Hypothalamus (tissue), 51 donors: ENCODE data around the gene LCN1.
A peak's percentile ranks its signal among the peaks of the same experiment; 100 is the strongest.

Experiments
- DNase-seq, 51 donors: peaks; one replicate each; lab custom pipeline; 2025; lab: John Stamatoyannopoulos, UW

LCN1 gene

DNA sequence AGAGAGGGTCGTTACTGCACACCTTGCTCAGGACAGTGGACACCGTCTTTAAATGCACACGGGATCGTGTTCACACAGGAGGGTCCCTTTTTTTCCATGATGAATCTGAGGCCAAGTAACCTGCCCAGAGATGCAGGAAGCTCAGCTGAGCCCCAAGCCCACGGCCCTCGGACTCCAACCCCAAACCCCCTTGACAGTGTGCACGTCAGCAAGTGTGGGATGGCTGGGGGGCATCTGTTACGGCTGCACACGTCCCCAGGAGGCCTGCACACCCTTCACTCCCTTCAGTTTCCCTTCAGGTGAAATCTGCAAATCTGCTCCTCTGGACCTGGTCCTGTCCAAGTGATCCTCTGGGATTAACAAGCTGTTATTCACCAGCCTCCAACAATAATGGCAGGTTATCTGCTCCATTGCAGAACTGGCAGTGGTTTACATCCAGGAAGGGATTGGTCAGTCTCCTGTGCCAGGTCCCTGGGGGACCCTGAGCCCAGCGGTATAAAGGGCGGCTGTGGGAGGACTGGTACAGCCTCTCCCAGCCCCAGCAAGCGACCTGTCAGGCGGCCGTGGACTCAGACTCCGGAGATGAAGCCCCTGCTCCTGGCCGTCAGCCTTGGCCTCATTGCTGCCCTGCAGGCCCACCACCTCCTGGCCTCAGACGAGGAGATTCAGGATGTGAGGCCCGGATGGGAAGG, at the start of gene LCN1:
TSS of gene LCN1 (plus strand) at position 525 of the 692 bp plus-strand sequence. CDS start at position 583, 58 bp downstream.
- DNase-seq: no peak

DNA sequence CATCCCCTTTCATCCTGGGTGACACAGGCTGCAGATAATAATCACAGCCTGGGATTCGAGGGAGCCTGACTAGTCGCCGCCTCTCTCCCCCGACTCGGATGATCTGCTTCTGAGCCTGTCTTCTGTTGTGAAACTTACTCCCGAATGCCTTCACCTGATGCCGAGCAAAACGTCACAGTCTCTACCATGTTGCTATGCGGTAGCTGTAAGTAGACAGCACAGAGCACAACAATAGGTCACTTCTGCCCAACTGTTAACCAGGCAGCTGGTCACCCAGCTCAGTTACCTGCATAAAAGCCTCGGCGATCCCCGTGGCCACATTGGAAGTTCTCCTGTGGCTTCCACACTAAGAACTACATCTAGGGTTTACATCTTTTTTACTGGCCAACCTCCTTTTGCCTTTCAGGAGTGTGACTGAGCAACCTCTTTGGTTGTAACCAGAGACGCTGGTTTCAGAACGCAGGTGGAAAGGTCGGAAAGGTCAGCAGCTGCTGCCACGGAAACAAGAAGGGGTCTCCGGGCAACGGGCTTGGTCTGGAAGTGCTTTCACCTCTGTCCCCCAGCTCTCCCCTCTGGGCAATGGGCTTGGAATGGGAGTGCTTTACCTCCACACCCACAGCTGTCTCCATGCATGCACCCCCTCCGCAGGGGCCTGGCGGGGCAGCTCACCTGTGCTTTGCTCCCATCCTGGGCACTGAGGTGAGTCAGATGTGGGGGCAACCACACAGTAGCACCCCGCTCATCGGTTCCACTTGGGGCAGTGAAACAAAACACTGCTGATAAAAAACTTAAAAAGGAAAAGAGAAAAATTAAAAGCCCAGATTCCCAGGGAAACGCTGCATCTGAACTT, 49.2 kb upstream of the LCN1 start:
- DNase-seq: no peak

DNA sequence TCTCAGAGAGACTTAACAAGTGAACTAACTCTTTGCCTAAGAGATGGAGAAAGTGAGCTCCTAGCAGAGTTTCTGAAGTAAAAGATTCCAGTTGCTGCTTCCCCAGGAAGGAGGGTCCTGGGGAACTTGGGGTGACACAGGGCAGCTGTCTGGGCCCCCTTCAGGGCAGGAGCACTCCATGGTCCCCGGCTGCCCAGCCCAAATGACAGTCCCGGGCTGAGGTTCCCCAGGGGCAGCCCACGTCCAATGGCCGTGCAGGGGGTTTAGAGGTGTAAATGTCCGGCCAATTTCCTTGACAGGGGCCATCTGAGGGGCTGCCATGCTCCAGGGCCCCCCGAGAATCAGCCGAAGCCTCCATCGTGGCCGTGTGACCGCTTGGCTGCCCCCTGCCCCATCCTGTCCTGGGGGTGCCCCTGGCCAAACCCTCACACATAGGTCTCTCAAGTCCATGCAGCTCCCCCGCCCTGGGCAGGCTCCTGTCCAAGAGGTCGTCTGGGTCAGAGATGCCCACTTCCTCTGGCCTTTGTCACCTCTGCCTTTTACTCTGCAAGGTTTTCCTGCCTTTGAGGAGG, 47.2 kb upstream of the LCN1 start:
- DNase-seq: no peak

DNA sequence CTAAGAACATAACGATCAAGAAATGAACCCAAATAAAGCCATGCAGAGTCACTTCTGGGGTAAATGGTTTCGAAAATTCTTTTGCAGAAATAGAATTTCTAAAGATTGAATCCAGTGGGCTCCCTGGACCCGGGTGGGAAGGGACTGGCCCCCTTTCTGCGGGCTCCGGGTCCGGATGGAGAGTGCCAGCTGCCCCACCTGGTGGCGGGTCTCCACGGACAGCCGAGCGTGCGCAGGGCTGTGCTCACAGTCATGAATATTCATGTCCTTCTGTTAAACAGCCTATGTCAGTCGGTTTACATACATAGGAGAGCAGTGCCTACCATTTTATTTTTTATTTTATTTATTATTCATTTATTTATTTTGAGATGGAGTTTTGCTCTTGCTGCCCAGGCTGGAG, 46.3 kb upstream of the LCN1 start:
- DNase-seq: peak in 16 of 51 donors; percentile 5 to 50 (median 26)

DNA sequence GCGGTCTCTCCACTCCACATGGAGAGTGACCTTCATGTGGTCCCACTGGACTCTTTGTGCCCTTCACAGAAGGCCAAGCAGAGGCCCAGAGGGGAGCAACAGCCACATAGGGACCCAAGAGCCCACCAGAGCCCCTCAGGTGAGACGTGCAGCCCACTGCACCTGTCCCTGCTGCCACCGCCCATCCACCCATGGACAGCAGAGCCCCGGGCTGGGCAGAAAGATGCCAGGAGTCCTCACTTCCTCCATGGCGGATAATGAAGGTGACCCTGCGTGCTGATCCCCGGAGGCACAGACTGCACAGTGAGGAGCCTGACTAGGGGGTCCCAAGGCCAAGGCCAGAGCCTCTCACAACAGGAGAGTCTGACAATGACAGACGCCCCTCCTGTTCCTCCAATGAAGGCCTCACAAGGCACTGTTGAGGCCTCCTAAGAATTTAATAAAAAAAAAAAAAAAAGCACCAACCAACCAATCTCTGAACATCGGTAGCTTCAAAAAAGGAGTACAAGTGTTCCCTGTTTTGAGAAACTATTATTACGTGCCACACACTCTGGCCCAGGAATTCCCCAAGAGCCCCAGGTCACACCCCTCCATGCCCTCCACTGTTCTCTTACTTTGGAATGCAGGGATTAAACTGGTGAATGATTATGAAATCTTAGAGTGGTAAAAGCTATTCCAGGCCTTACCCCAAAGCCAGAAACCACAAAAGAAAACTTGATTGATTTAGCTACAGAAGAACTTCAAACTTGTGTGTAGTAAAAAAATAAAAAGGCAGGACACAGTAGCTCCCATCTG, 44.5 kb upstream of the LCN1 start:
- no peak for DNase-seq

DNA sequence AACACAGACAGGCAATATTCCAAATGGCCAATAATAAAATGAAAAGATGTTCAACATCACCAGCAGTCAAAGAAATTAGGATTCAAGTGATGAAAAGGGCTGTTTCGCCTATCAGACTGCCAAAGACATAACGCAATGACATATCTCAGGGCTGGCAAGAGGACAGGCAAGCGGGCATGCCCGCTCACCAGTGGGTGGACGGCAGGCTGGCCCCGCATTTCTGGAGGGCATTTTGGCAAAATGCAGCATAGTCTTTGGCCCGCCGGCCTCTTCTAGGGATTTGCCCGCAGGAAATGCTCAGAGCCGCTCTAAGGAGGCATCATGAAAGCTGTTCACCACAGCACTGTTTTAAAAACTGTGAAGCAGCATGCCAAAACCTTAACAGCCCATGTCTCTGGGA, 43.0 kb upstream of the LCN1 start:
- DNase-seq: peak in 2 of 51 donors; percentile 4

DNA sequence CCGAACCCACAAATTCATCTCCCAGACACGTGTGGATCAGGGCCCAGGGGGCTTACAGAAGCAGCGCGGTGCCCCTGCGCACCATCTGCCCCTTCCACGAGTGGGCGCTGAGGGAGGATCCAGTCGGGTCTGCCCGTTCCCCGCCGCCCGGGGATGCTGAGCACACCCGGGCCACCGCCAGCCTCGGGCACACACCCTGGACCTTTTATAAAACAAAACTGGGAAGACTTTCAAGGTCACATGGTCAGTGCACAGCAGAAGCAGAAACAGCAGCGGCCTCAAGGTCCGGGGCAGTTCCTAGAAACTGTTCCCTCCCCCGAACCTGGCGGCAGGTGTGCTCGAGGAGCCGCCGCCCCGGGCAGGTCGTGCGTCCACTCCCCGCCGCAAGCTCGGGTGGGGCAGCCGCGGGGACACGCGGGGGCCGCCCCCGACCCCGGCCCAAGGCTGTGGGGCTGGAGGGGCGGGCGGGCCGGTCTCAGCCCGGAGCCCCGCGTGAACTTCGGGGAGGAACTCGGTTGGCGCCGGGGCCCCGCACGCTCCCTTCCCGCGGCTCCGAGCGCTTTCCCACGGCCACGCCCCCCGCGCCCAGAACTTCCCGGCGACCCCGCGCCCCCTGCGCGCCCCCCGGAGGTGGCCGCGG, 42.3 kb upstream of the LCN1 start:
- peak in 27 of 51 donors; percentile 4 to 56 (median 34) for DNase-seq

DNA sequence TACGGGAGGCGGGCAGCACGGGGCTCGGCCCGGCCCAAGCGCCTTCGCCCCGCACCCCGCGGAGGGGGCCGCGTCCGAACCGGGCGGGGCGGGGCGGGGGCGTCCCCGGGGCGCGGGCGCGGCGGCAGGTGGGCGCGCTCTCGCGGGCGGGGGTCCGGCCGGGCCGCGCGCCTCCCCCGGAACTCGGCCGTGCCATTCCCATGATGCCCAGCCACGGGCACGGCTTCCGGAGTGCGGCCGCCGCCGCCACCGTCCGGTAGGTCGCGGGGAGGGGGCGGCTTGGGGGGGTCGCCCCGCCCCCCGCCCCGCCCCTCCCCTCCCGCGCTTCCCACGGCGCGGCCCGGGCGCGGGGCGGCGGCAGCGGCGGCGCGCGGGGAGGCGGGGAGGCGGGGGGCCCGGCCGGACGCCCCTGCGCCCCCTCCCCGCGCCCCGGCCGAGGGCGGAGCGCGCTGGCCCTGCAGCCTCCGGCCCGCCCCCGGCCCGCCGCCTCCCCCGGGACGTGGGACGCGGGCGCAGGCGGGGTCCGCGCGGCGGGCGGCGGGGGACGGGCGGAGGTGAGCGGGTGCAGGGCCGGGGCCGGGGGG, 41.7 kb upstream of the LCN1 start, which contains the start of gene PPP1R26:
TSS of gene PPP1R26 (plus strand) at position 314 of the 584 bp plus-strand sequence. CDS start 4,729 bp downstream, outside the sequence.
- peak in 17 of 51 donors; percentile 10 to 56 (median 24) for DNase-seq

DNA sequence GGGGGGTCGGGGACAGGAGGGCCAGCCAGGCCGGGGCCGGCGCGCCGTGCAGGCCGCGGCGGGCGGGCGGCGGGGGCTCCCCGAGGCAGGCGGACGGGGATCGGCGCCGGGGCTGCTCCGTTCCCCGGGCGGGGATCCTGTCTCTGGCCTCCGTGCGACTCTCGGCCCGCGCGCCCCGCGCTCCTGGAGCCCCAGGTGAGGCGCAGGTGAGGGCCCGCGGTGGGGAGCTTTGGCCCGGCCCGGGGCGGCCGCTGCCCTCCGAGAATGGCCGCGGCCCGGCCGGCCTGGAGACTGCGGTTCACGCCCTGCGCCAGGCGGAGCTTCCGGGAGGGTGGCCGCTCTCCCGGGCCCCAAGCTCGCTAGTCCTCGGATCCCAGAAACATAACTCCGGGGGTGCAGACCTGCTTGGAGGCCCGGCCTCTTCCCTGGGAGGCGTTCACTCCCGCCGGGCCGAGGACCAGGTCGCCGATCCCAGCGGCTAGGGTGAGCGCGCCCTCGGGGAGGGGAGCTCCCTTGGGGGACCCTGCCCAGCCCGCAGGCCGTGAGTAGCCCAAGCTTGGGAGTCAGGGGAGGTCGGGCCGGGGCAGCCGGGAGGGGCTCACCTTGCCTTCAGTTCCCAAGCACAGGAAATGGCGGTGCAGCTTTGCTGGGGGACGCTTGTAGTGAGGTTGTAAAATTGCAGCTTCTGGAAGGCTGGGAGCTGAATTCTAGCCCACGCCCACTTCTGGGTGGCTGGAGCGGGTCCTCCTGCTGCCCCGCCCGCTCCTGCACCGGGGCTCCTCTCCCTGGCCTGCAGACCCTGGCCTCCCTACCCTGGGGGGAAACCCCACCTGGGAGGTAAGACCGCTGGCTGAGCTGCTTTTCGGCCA, 40.9 kb upstream of the LCN1 start:
- DNase-seq: peak in 10 of 51 donors; percentile 8 to 33 (median 22)

DNA sequence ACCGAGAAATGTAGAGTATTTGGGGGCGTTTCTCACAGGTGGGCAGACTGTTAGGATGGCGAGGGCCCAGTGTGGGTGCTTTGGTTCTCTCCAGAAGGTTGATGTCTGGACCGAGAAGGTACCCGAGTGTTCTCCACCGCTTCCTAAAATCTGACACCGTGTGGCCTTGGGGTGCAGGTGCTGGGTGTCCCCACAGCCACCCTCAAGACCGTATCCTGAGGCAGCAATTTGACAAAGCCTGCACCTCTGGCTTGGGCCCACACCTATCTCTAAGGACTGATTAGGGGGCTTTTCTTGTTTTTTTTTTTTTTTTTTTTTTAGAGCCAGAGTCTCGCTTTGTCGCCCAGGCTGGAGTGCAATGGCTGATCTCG, 40.3 kb upstream of the LCN1 start:
- DNase-seq: no peak

DNA sequence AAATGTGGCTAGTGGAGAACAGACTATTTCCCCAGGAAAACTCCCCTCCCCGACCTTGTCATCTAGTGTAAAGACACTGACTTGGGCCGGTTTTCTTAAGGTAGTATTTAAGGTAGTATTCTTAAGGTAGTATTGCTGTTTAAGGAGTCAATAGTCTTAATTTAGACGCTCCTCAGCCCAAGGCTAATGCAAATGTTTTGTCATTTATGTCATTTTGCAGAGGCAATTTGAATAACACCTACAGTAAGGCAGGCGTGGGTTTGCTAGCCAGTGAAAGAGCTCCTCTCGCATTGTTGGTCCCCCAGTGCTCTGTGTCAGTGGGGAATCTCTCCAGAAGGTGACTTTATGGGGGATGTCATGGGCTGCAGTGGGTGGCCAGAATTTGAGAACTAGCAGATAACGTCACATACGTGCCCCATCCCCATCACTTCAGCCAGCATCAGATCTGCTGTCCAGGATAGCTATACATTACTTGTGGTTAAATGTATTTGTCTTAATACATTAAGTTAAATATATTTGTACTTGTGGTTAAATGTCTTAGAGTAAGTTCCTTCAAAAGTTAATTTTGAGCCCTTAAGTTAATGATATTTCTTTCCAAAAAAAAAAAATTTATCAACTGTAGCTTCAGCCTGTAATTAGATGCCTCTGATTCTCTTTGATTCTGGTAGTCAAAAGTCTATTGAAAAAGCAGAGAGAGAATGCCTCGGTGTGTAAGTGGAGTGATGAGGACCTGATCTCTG, 39.1 kb upstream of the LCN1 start:
- DNase-seq: no peak

DNA sequence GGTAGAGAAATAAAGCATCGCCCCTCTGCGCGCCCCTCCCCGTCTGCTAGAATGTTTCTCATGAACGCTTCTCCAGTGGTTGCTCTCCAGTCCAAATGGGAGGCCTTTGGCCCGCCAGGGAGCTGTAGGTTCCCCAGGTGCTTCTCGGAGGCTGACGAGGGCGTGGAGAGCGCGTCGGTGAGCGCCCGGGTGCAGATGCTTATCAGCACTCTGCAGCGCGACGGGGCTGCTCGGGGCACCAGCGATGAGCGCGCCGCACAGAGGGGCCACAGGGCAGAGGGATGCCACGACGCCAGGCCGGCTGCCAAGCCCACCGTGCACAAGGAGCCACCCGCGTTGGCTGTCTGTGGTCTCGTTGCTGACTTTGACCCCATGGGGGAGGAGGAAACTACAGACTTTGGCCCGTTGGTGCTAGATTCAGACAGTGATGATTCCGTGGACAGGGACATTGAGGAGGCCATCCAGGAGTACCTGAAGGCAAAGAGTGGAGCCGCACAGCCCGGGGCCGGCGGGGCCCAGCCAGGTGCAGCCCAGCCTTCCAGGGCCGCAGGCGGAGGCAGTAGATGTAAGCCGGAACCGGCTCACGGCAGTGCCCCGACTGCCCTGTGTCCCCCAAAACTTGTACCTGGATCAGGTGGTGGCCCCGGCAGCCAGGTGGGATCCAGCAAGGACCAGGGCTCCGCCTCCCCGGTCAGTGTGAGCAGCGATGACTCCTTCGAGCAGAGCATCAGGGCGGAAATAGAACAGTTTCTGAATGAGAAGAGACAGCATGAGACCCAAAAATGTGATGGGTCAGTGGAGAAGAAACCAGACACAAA, 36.6 kb upstream of the LCN1 start:
- DNase-seq: no peak

DNA sequence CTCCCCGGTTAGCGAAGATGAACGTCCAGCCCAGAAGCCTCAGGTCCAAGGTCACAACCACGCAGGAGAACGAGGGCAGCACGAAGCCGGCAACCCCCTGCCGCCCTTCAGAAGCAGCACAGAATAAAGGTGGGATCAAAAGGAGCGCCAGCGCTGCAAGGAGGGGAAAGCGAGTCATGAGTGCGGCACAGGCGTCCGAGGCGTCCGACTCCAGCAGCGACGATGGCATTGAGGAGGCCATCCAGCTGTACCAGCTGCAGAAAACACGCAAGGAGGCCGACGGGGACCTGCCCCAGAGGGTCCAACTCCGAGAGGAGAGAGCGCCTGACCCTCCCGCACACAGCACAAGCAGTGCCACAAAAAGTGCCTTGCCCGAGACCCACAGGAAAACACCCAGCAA, 35.9 kb upstream of the LCN1 start:
- DNase-seq: no peak

DNA sequence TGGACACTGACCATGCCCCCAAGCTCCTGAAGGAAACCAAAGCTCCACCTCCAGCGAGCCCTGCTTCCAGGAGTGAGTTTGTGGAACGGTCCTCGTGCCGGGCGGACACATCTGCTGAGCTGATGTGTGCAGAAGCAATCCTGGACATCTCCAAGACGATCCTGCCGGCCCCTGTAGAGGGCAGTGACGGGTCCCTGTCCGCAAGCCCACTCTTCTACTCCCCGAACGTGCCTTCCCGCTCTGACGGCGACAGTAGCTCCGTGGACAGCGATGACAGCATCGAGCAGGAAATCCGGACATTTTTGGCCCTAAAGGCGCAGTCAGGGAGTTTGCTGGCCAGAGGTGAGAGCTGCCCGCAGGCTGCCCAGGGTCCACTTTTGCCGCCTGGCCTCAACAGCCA, 35.4 kb upstream of the LCN1 start:
- DNase-seq: no peak

DNA sequence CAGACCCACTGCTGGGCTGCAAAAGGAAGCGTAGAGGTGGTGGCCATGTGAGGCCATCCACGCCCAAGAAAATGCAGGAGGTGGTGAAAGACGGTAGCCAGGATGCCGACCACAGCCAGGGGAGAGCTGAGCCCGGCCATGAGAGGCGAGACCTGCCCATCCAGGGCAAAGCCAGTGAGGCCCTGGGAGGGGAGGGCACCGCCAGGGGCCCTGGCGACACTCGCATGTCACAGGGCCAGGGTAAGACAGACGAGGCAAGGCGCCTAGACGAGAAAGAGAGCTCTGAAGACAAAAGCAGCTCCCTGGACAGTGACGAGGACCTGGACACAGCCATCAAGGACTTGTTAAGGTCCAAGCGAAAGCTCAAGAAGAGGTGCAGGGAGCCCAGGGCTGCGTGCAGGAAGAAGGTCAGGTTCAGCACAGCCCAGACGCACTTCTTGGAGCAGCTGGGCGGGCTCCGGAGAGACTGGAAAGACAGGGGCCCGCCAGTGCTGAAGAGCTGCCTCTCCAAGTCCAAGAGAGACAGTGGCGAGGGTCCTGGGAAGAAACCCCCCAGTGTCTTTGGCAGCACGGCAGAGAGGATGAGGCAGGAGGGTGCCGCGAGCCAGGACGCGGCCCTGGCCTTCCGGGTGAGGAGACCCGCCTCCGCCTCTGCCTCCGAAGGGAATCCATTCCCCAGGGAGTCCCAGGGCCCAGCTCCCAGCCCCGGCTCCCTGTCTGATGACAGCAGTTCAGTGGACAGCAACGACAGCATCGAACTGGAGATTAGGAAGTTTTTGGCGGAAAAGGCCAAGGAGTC, 34.8 kb upstream of the LCN1 start:
- no peak for DNase-seq

DNA sequence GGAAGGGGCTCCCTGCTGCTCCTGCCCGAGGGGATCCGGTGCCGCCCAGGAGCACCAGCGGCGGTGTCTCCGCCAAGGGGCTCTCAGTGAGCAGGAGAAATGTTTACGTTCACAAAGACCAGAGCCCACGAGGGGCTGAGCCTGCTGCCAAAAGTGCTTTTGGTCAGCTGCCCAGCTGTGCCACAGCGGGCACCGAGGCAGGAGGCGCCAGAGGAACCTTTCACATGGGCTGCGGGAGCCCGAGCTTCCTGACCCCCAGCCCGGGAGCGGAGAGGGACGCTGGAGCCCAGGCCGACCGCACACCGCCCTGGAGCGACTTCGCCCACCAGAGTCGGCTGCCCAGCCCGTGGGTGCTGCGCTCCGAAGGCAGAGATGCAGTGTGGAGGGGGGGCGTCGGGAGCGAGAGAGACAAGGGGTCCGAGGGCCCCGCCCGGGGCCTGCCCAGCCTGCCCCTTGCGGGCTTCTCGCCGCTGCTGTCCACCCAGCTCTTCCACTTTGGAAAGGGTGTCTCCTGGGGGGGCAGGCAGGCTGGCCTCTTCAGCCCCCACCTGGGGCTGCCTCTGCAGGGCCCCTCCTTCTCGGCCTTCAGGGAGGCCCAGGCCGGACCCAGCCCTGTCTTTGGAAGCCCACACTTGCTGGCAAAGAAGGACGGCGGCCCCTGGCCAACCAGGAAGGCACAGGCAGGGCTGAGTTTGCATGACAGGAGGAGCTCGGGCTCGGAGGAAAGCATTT, 33.8 kb upstream of the LCN1 start:
- DNase-seq: no peak
